ENCODE data around the gene MSI2.
"Not testable (repeated sequence)": the region's sequence is repeated elsewhere in the genome, so short reads cannot be mapped to it uniquely, and the experiment has no call there.

The MSI2 gene

GRCh38 chr17:57289130-57289529 is 32.8 kb downstream of the MSI2 start:
- no peak for DNase-seq (ENCODE audit: low read depth in 1 of 2, low spot score in 1 of 2)

GRCh38 chr17:57289613-57290012 is 33.3 kb downstream of the MSI2 start:
- no peak for DNase-seq (ENCODE audit: low read depth in 1 of 2, low spot score in 1 of 2)

GRCh38 chr17:57290981-57291380 is 34.7 kb downstream of the MSI2 start:
- no peak for DNase-seq (ENCODE audit: low read depth in 1 of 2, low spot score in 1 of 2)

DNA sequence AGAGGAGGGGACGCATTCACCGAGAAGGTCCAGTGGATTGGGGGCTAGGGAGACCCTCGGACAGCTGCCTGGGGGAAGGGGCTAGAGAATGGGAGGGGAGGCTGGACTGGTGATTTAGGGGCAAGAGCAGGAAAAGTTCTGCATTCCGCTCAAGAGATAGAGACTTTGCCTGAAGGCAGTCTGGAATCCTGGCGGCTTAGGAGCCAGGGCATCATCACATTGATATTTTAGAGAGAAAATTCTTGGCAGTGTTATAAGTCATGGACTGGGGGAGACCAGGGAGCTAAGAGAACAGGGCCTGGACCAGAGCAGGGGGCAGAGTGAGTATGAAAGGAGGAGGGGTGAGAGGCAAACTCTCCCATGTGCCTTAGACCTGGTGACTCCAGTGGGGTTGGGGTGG is 35.8 kb downstream of the MSI2 start:
- no peak for DNase-seq (ENCODE audit: low read depth in 1 of 2, low spot score in 1 of 2)

DNA sequence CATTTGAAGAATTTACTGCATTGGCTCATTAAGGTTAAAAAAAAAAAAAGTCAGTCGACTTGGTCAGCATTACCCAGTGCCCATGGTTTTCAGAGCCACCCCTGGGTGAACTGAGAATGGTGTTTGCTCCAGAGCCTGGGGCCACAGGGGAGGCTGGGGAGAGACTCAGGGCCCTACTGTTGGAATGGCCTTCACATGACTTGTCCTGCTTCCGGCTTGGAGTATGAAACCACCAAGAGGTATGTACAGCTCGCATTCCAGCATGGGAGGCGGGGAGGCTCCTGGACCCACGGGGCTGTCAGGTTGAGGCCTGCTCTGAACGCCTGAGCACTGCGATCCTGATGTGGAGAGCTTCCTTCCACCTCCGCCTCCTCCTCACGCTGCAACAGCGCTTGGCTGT is 36.8 kb downstream of the MSI2 start:
- no peak for DNase-seq (ENCODE audit: low read depth in 1 of 2, low spot score in 1 of 2)

DNA sequence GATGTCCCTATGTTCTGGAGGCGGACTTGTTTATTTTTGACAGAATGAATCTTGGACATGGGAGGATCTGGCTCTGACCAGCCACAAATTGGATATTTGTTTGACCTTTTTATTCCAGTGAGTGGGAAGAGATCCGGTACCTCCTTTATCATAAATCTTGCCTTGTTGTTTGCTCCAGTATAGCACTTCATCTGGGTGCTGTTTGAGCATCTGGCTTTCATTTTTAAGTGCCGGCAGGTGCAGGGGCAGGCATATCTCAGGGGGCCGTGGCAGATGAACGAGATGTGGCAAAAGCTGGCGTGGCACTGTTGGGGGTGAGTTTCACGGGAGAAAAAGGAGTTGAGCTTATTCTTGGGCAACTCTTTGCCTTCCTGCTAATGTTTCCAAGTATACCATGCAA is 37.8 kb downstream of the MSI2 start:
- no peak for DNase-seq (ENCODE audit: low read depth in 1 of 2, low spot score in 1 of 2)

DNA sequence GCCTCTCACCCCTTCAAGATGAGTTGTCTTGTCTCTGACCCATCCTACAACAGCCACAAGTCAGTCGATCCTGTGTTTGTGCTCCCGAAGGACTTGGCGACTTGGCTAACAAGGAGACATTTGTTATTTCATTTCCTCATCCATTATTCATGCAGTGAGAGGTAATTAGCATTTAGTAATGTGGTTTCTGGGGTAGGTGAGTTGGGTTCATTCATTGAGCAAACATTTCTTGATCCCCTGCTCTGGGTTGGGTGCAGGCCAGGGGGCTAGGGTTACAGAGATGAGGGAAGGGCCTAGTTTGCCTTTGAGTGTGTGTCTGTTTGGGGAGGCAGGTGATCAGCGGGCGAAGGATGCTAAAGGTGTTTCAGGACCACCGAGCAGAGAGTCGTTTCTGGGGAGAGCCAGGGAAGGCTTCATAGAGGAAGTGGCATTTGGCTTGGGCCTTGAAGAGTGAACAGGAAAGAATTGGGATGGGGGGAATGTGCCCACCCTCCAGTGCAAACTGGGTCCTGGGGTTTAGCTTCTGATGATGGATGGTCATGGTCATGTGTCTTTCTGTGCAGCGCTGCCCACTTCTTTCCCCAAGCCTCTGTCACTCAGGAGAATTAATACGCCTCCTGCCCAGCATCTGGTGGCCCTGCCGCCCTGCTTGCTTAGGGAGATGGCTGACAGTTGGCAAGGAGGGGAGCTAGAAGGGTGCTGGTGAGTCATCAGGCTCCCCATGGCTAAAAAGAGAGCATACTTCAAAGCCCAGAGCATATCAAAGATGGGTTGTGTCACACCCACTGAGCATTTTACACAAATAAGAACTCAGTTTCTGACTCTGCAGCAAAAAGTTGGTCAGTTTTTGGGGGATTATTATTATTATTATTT is 38.5 kb downstream of the MSI2 start:
- DNase-seq (ENCODE audit: low read depth in 1 of 2, low spot score in 1 of 2), result peak in 1 of 2 donors; percentile 25

- no peak for DNase-seq (ENCODE audit: low read depth in 1 of 2, low spot score in 1 of 2)
Measured at GRCh38 chr17:57295526-57296023, 39.3 kb downstream of the MSI2 start.

- DNase-seq (ENCODE audit: low read depth in 1 of 2, low spot score in 1 of 2), result no peak
Measured at GRCh38 chr17:57296231-57296630, 39.9 kb downstream of the MSI2 start.

GRCh38 chr17:57299176-57299575 is 42.9 kb downstream of the MSI2 start:
- no peak for DNase-seq (ENCODE audit: low read depth in 1 of 2, low spot score in 1 of 2)

DNA sequence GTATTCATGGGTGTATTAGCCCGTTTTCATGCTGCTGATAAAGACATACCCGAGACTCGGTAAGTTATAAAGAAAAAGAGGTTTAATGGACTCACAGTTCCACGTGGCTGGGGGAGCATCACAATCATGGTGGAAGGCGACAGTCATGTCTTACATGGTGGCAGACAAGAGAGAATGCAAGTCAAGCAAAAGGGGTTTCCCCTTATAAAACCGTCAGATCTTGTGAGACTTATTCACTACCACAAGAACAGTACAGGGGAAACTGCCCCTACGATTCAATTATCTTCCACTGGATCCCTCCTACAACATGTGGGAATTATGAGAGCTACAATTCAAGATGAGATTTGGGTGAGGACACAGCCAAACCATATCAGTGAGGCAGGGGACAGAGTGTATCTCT is 44.3 kb downstream of the MSI2 start:
- not testable (repeated sequence) for DNase-seq (ENCODE audit: low read depth in 1 of 2, low spot score in 1 of 2)

GRCh38 chr17:57302690-57303465 is 46.6 kb downstream of the MSI2 start:
- no peak for DNase-seq (ENCODE audit: low read depth in 1 of 2, low spot score in 1 of 2)

DNA sequence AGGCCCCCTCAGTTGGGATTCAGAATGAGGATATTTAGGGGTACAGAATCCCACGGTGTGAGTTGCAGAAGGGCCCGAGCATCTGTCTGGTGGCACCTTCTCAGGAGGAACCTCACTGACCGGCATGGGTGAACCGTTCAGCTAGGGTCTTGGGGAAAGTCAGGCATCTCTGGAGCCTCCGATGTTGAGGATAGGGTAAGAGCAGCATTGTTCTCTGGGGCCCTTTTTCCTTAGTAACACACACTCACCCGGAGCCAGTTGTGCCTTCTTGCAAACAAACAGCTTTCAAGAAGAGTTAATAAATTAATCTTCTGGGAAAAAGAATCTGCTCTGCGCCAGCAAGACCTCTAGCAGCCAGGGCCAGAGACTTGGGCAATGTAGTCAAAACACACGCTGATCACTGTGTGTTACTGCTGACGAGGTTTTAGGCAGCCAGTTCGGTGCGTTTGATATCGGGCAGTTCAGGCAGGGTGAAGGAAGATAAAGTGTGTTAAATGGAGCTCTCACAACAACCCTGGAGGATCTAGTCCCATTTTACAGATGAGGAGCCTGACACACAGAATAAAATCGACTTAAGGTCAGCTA is 48.9 kb downstream of the MSI2 start:
- no peak for DNase-seq (ENCODE audit: low read depth in 1 of 2, low spot score in 1 of 2)

- DNase-seq (ENCODE audit: low read depth in 1 of 2, low spot score in 1 of 2), result no peak
Measured at GRCh38 chr17:57305908-57306504, 49.7 kb downstream of the MSI2 start.

DNA sequence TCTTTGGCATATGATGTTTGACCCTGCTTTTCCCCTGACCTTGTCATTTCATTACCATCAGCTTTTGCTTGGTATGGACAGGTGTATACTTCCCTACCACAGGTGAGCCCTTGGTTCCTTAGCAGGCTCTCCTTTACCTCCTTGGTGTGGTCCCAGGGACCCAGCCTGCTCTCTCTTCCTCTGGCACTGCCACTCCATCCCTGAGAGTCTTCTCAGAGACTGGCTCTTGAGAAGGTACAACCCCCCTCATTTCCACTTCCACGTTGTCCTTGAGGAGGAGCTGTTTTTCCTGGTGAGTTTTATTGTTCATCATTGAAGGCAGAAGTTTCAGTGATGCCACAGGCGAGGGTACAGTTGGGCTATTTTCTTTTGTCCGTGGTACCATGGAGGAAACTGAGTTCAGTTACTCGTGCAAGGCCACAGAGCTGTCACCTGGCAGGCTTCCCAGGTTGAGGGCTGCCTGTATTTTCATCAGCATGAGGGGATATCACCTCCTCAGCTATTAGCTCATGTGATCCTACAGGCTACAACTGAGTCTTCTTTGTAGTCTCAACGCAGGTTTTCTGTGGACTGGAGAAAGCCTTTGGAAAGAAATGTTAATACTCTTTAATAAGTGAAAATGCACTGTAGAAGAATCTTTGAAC is 52.3 kb downstream of the MSI2 start:
- no peak for DNase-seq (ENCODE audit: low read depth in 1 of 2, low spot score in 1 of 2)

DNA sequence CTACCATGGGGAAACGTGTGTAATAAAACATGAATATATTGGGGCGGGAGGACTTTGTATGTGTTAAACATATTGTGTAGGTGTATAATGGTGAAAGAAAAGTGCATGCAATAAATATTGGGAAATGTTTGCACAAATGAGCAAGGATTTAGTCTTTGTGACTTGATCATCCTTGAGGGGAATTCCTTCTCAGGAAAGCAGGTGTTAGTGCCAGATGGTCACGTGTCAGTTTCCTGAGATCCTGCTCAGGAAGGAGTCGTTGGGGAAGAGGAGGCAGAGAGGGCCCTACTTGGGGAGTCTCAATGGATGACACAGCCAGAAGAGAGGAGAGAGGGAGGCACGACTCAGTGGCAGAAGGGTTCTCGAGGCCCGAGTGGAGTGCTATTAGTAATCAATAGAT is 53.2 kb downstream of the MSI2 start:
- no peak for DNase-seq (ENCODE audit: low read depth in 1 of 2, low spot score in 1 of 2)

- DNase-seq (ENCODE audit: low read depth in 1 of 2, low spot score in 1 of 2), result no peak
Measured at GRCh38 chr17:57311281-57312216, 55.2 kb downstream of the MSI2 start.

DNA sequence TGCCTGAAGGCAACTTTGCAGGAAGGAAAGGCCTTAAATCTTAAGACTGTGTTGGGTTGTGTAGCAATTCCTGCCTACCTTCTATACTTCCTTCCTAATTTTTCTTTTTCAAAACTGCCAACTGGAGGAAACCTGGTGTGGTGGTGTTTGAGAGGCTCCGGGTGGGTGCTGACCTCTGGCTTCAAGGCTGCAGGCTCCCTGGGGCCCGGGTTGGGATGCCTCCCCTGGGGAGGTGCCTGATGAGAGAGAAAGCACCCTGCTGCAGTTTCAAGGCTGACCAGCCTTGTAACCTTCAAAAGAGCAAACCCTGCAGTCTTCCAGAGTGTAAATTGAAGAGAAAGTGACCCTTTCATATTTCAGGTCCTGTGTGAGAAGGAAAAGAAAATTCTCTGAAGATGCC is 55.9 kb downstream of the MSI2 start:
- no peak for DNase-seq (ENCODE audit: low read depth in 1 of 2, low spot score in 1 of 2)

GRCh38 chr17:57313097-57313835 is 56.9 kb downstream of the MSI2 start:
- no peak for DNase-seq (ENCODE audit: low read depth in 1 of 2, low spot score in 1 of 2)

Data from activated CD4-positive, alpha-beta T cell treated with anti-CD3 and anti-CD28 coated beads, Interleukin-2, amount 50 U/mL, for 24 hours (primary cell).